Measurements from ENCODE around the gene TNNT1. TPM values are rescaled to one million over a fixed set of nuclear protein-coding genes. Genes with fewer than 3 reads are reported as not detected.

The TNNT1 gene
- polyA plus RNA-seq, 2 of the 4 experiments (the other 2 are of a cell fraction) = 140 to 155 TPM

GRCh38 chr19:55188625-55189024 is 39.6 kb upstream of the TNNT1 start:
- H3K27ac ChIP-seq = peak overlapping the region; percentile 73 to 90
- WGBS (ENCODE audit: missing lambda C conversion rate) = 90% methylated on average over 8 of the region's 8 CpGs
- ChIA-PET POLR2A (interaction anchor here (0.6 to 1.6 kb wide), 5 partner anchors 9 to 219 kb away, joined by 3 to 5 read pairs (median 4); partner anchors contain the start of genes PPP1R12C, PTPRH, SYT5 and UBE2S), CTCF (interaction anchor here (0.9 to 2.3 kb wide), 6 partner anchors 11 to 195 kb away, joined by 3 to 9 read pairs (median 3); partner anchors contain the start of genes DNAAF3 and TMEM190)
- FAIRE-seq (no peak), DNase-seq (ENCODE audit: low read depth in 1 of 2, low spot score in 1 of 2) (no peak), ATAC-seq (peak in 1 of 2 experiments; percentile 6; a peak in 1 of 6 replicates)
- H3K9me3 ChIP-seq = no peaks in the 10 kb centered on the region
- H3K4me2 ChIP-seq = peak overlapping the region; percentile 73
- no peak overlapping the region for H3K4me3 ChIP-seq
- peaks cover 14% of the 10 kb centered on the region for H3K4me1 ChIP-seq
- TF ChIP-seq EP300 (IDR thresholded peaks at IDR 0.05) (no peak), PBX3 (IDR thresholded peaks at IDR 0.05) (no peak), FOSL2 (IDR thresholded peaks at IDR 0.05) (no peak), FOSL2 (CRISPR knock-in tag; IDR thresholded peaks at IDR 0.05) (no peak), CHD4 (IDR thresholded peaks at IDR 0.05; ENCODE audit: borderline replicate concordance) (no peak), HOXB13 (CRISPR knock-in tag; IDR thresholded peaks at IDR 0.05; ENCODE audit: low read depth) (no peak)

GRCh38 chr19:55186080-55186479 is 37.1 kb upstream of the TNNT1 start:
- ATAC-seq = no peak
- no peak for TF ChIP-seq RCOR1 (IDR thresholded peaks at IDR 0.05; ENCODE audit: low read depth, low read length)
- ChIA-PET POLR2A (no interaction called here), CTCF (interaction anchor here (0.9 to 1.3 kb wide), 2 partner anchors 11 to 26 kb away, joined by 3 read pairs; no protein-coding TSS in a partner anchor)
- Histone ChIP-seq H3K27ac (no peak overlapping the region), H3K4me2 (no peak overlapping the region), H3K4me3 (no peak overlapping the region), H3K9me3 (no peaks in the 10 kb centered on the region), H3K4me1 (peaks cover 14% of the 10 kb centered on the region)
- DNase-seq (ENCODE audit: low read depth in 1 of 2, low spot score in 1 of 2) = no peak
- no peak for FAIRE-seq
- WGBS (ENCODE audit: missing lambda C conversion rate) = 70% methylated on average over 12 of the region's 12 CpGs

DNA sequence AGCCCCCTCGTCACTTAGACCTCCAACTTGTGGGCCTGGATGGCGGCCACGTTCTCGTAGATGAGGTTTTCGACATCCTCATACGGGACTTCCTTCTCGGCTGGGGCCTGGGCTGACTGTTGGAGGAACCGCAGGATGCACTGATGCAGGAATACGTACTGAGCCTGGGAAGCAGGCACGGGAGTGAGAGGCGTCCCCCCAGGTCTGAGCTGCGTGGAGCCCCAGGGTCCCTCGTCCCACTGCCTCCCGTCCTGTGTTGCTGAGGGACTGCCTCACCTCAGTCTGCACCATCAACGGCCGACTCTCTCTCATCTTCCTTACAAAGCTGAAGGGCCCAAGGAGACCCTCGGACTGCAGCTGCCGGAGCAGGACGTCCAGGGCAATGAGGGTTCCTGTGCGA is 32.7 kb upstream of the TNNT1 start:
- WGBS (ENCODE audit: missing lambda C conversion rate) = 73% methylated on average over 18 of the region's 20 CpGs

GRCh38 chr19:55179606-55180484 is 30.8 kb upstream of the TNNT1 start, which contains the start of gene SYT5:
Gene SYT5, minus strand, starts transcription at chr19:55180289. Its CDS starts 1,248 bp downstream, at chr19:55179041.
- ChIA-PET POLR2A (interaction anchor here (0.9 to 1.8 kb wide), 3 partner anchors 9 to 228 kb away, joined by 5 to 7 read pairs (median 5); partner anchors contain the start of genes PPP6R1 and UBE2S), CTCF (interaction anchor here (0.6 to 10.0 kb wide), 10 partner anchors 10 to 702 kb away, joined by 3 to 64 read pairs (median 9); partner anchors contain the start of genes DNAAF3 and TMEM238)
- WGBS (ENCODE audit: missing lambda C conversion rate) = 4% methylated on average over 31 of the region's 68 CpGs
- peaks cover 14% of the 10 kb centered on the region for H3K4me1 ChIP-seq
- TF ChIP-seq, protein P1, sequence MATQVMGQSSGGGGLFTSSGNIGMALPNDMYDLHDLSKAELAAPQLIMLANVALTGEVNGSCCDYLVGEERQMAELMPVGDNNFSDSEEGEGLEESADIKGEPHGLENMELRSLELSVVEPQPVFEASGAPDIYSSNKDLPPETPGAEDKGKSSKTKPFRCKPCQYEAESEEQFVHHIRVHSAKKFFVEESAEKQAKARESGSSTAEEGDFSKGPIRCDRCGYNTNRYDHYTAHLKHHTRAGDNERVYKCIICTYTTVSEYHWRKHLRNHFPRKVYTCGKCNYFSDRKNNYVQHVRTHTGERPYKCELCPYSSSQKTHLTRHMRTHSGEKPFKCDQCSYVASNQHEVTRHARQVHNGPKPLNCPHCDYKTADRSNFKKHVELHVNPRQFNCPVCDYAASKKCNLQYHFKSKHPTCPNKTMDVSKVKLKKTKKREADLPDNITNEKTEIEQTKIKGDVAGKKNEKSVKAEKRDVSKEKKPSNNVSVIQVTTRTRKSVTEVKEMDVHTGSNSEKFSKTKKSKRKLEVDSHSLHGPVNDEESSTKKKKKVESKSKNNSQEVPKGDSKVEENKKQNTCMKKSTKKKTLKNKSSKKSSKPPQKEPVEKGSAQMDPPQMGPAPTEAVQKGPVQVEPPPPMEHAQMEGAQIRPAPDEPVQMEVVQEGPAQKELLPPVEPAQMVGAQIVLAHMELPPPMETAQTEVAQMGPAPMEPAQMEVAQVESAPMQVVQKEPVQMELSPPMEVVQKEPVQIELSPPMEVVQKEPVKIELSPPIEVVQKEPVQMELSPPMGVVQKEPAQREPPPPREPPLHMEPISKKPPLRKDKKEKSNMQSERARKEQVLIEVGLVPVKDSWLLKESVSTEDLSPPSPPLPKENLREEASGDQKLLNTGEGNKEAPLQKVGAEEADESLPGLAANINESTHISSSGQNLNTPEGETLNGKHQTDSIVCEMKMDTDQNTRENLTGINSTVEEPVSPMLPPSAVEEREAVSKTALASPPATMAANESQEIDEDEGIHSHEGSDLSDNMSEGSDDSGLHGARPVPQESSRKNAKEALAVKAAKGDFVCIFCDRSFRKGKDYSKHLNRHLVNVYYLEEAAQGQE (IDR thresholded peaks at IDR 0.05) = peak; percentile 93
- no peak for TF ChIP-seq EHF (CRISPR knock-in tag; IDR thresholded peaks at IDR 0.05)
- peak; percentile 60 for TF ChIP-seq USF2 (IDR thresholded peaks at IDR 0.05)
- TF ChIP-seq BCL3 (IDR thresholded peaks at IDR 0.05) = no peak
- peak; percentile 53; the same call in 1 of the 2 replicates for TF ChIP-seq HOXB5 (CRISPR knock-in tag; IDR thresholded peaks at IDR 0.05)
- TF ChIP-seq BHLHE40 (IDR thresholded peaks at IDR 0.05; ENCODE audit: low read depth, low read length) = peak; percentile 85
- TF ChIP-seq MAX (IDR thresholded peaks at IDR 0.05) = peak; percentile 97
- TF ChIP-seq MAZ (IDR thresholded peaks at IDR 0.05; ENCODE audit: borderline replicate concordance, low read depth, low read length) = peak; percentile 91; the same call in 1 of the 2 replicates
- no peak for TF ChIP-seq NR3C1 (IDR thresholded peaks at IDR 0.05)
- TF ChIP-seq RFX5 (IDR thresholded peaks at IDR 0.05) = 0 out of 2 replicates have a peak, but pooled peaks have one; percentile 7
- TF ChIP-seq MAFK (IDR thresholded peaks at IDR 0.05; ENCODE audit: partially characterized antibody) = no peak
- no peaks in the 10 kb centered on the region for H3K9me3 ChIP-seq
- FAIRE-seq (no peak), DNase-seq (ENCODE audit: low read depth in 1 of 2, low spot score in 1 of 2) (peak in 1 of 2 experiments; percentile 76), ATAC-seq (peak; percentile 65 to 78)
- peak within 1 kb of the TSS; percentile 75 for H3K4me2 ChIP-seq
- H3K4me3 ChIP-seq = peak within 1 kb of the TSS; percentile 26
- no peak within 1 kb of the TSS; a peak in 1 of 6 replicates for H3K27ac ChIP-seq

More for the DNA sequence above, 32.7 kb upstream of the TNNT1 start:
- no peak for DNase-seq (ENCODE audit: low read depth in 1 of 2, low spot score in 1 of 2)
- Histone ChIP-seq H3K4me1 (peaks cover 14% of the 10 kb centered on the region), H3K4me2 (no peak overlapping the region), H3K4me3 (no peak overlapping the region), H3K9me3 (no peaks in the 10 kb centered on the region), H3K27ac (no peak overlapping the region)
- no peak for ATAC-seq
- FAIRE-seq = no peak
- ChIA-PET CTCF (interaction anchor here (2.0 to 10.0 kb wide), 6 partner anchors 7 to 41 kb away, joined by 7 to 64 read pairs (median 14); partner anchors contain the start of gene DNAAF3), POLR2A (no interaction called here)
- TF ChIP-seq ZC3H11A (IDR thresholded peaks at IDR 0.05) = no peak
- no peak for TF ChIP-seq CEBPB (IDR thresholded peaks at IDR 0.05)
- no peak for TF ChIP-seq NPAS2 (CRISPR knock-in tag; IDR thresholded peaks at IDR 0.05; ENCODE audit: borderline replicate concordance)
- TF ChIP-seq MAX (IDR thresholded peaks at IDR 0.05) = no peak
- no peak for TF ChIP-seq RCOR1 (IDR thresholded peaks at IDR 0.05; ENCODE audit: low read depth, low read length)

Measured in A549 (cell line).